ENCODE data around the gene TFAP2A. TPM values are rescaled to one million over a fixed set of nuclear protein-coding genes. Genes with fewer than 3 reads are reported as not detected.

Gene TFAP2A
- total RNA-seq, 2 experiments from 2014 or later, result not detected

- H3K27me3 Mint-ChIP-seq, result peaks cover 90% of the 10 kb centered on the region
- ATAC-seq (no peak), DNase-seq (no peak)
- peaks cover 27% of the 10 kb centered on the region for H3K4me1 Mint-ChIP-seq (ENCODE audit: low read depth)
- H3K4me3 Mint-ChIP-seq, result no peak overlapping the region
- intact Hi-C loops (cut with micrococcal nuclease), result loop anchor here (10.0 kb wide), 1 partner anchor 467 kb away; the partner anchor contains the start of genes GCM2 and SYCP2L
- peaks cover 1% of the 10 kb centered on the region for H3K9me3 Mint-ChIP-seq
- TF ChIP-seq, protein P1, sequence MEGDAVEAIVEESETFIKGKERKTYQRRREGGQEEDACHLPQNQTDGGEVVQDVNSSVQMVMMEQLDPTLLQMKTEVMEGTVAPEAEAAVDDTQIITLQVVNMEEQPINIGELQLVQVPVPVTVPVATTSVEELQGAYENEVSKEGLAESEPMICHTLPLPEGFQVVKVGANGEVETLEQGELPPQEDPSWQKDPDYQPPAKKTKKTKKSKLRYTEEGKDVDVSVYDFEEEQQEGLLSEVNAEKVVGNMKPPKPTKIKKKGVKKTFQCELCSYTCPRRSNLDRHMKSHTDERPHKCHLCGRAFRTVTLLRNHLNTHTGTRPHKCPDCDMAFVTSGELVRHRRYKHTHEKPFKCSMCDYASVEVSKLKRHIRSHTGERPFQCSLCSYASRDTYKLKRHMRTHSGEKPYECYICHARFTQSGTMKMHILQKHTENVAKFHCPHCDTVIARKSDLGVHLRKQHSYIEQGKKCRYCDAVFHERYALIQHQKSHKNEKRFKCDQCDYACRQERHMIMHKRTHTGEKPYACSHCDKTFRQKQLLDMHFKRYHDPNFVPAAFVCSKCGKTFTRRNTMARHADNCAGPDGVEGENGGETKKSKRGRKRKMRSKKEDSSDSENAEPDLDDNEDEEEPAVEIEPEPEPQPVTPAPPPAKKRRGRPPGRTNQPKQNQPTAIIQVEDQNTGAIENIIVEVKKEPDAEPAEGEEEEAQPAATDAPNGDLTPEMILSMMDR (IDR thresholded peaks at IDR 0.05), result no peak
- no peak overlapping the region for H3K27ac Mint-ChIP-seq
- peaks cover 9% of the 10 kb centered on the region for H3K36me3 Mint-ChIP-seq (ENCODE audit: low read depth)
- CTCF ChIA-PET, result interaction anchor here (2.5 kb wide), 1 partner anchor 11 kb away, joined by 9 read pairs; no protein-coding TSS in a partner anchor
- POLR2A ChIA-PET, result no interaction called here
Measured at GRCh38 chr6:10417681-10418104, 2.8 kb upstream of the TFAP2A start.

- H3K4me1 Mint-ChIP-seq (ENCODE audit: low read depth), result peaks cover 29% of the 10 kb centered on the region
- ATAC-seq (no peak), DNase-seq (no peak)
- no peak overlapping the region for H3K27ac Mint-ChIP-seq
- H3K27me3 Mint-ChIP-seq, result peaks cover 87% of the 10 kb centered on the region
- CTCF ChIA-PET, result no interaction called here
- H3K4me3 Mint-ChIP-seq, result peak overlapping the region; percentile 17
- POLR2A ChIA-PET, result no interaction called here
- intact Hi-C loops (cut with micrococcal nuclease), result loop anchor here (10.0 kb wide), 1 partner anchor 468 kb away; the partner anchor contains the start of genes GCM2 and SYCP2L
- TF ChIP-seq, protein P1 (IDR thresholded peaks at IDR 0.05), result no peak
- peaks cover 9% of the 10 kb centered on the region for H3K36me3 Mint-ChIP-seq (ENCODE audit: low read depth)
- H3K9me3 Mint-ChIP-seq, result peaks cover 1% of the 10 kb centered on the region
Measured at GRCh38 chr6:10416863-10417641, 2.2 kb upstream of the TFAP2A start.

DNA sequence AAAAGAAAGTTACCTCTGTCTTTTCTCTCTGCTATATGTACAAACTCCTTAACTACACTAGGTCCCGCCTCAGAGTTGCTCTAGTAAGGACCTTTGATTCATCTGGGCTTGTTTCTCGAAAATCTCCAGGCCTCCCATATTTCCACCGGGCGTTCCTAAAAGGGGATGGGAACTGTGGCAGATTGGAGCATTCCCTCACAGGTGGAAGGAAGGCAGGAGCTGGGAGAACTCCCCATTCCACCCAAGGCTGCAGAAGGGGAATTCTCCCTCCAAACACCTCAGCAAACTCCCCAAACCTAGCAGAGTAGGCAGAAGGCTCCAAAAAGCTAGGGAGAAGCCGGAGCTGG, 1.6 kb upstream of the TFAP2A start:
- peaks cover 1% of the 10 kb centered on the region for H3K9me3 Mint-ChIP-seq
- TF ChIP-seq, protein P1 (IDR thresholded peaks at IDR 0.05), result no peak
- ChIA-PET CTCF (interaction anchor here (1.1 to 2.9 kb wide), 3 partner anchors 10 to 30 kb away, joined by 3 to 23 read pairs (median 6); no protein-coding TSS in a partner anchor), POLR2A (interaction anchor here (1.3 kb wide), 1 partner anchor 8 kb away, joined by 3 read pairs; no protein-coding TSS in a partner anchor)
- no peak overlapping the region for H3K27ac Mint-ChIP-seq
- peaks cover 34% of the 10 kb centered on the region for H3K4me1 Mint-ChIP-seq (ENCODE audit: low read depth)
- intact Hi-C loops (cut with micrococcal nuclease), result loop anchor here (10.0 kb wide), 1 partner anchor 468 kb away; the partner anchor contains the start of genes GCM2 and SYCP2L
- H3K4me3 Mint-ChIP-seq, result no peak overlapping the region
- no peak for DNase-seq
- peaks cover 87% of the 10 kb centered on the region for H3K27me3 Mint-ChIP-seq
- peaks cover 9% of the 10 kb centered on the region for H3K36me3 Mint-ChIP-seq (ENCODE audit: low read depth)
- no peak for ATAC-seq

GRCh38 chr6:10415617-10416480, 975 bp upstream of the TFAP2A start:
- ChIA-PET CTCF (interaction anchor here (1.1 to 2.9 kb wide), 5 partner anchors 10 to 50 kb away, joined by 3 to 23 read pairs (median 4); no protein-coding TSS in a partner anchor), POLR2A (interaction anchor here (1.2 to 1.3 kb wide), 2 partner anchors 9 to 11 kb away, joined by 3 to 5 read pairs; no protein-coding TSS in a partner anchor)
- H3K4me3 Mint-ChIP-seq, result no peak overlapping the region
- no peak overlapping the region for H3K27ac Mint-ChIP-seq
- peaks cover 87% of the 10 kb centered on the region for H3K27me3 Mint-ChIP-seq
- peaks cover 1% of the 10 kb centered on the region for H3K9me3 Mint-ChIP-seq
- peaks cover 12% of the 10 kb centered on the region for H3K36me3 Mint-ChIP-seq (ENCODE audit: low read depth)
- no peak for ATAC-seq
- intact Hi-C loops (cut with micrococcal nuclease), result loop anchor here (10.0 kb wide), 1 partner anchor 469 kb away; the partner anchor contains the start of genes GCM2 and SYCP2L
- H3K4me1 Mint-ChIP-seq (ENCODE audit: low read depth), result peaks cover 39% of the 10 kb centered on the region
- DNase-seq, result no peak
- TF ChIP-seq, protein P1 (IDR thresholded peaks at IDR 0.05), result no peak
